H1 (cell line): ENCODE measurements around the gene CXorf65. TPM values are rescaled to one million over a fixed set of nuclear protein-coding genes. Genes with fewer than 3 reads are reported as not detected.

Experiments used
- CTCF ChIA-PET: fragments of 300-600 bp; sonication (Branson Sonifier 250); formaldehyde crosslinking; loops from one replicate; lab custom pipeline; 2021; ENCODE audit not compliant: partially characterized antibody; lab: Charles Lee
- POLR2A ChIA-PET: fragments of 300-600 bp; sonication (Branson Sonifier 250); formaldehyde crosslinking; loops from one replicate; lab custom pipeline; 2021; ENCODE audit warnings: inconsistent platforms; ENCODE audit not compliant: partially characterized antibody; lab: Charles Lee
- DNase-seq, 2 experiments: peaks; one replicate each; pipeline versions ENCODE4 v3.0.0 to v3.0.0-alpha.2; 2010 to 2022; ENCODE audit warnings: low spot score in 2 of 2, low read depth in 1 of 2, mixed read lengths in 1 of 2
- FAIRE-seq: peaks from 2 replicates; lab custom pipeline; 2011; peaks lifted over from hg19 to GRCh38; lab: Jason Lieb, UNC
- H2AFZ ChIP-seq: 2 replicates; pipeline ENCODE4 v1.8.1; 2012; ENCODE audit warnings: low read length, inconsistent platforms
- H2AK5ac ChIP-seq: 2 replicates; pipeline ENCODE4 v1.6.1; 2013; ENCODE audit warnings: low read depth, low read length
- H2BK120ac ChIP-seq: replicated peaks from 2 replicates; pipeline ENCODE3; 2013; ENCODE audit warnings: low read depth, low read length, inconsistent platforms
- H2BK12ac ChIP-seq: 2 replicates; pipeline ENCODE4 v1.6.1; 2013; ENCODE audit warnings: low read depth, low read length
- H2BK15ac ChIP-seq: 2 replicates; pipeline ENCODE4 v1.6.1; 2013; ENCODE audit warnings: low read length
- H2BK20ac ChIP-seq: 2 replicates; pipeline ENCODE4 v1.6.1; 2013; ENCODE audit warnings: low read length
- H2BK5ac ChIP-seq: 2 replicates; pipeline ENCODE4 v1.6.1; 2013; ENCODE audit warnings: low read depth, low read length
- H3K14ac ChIP-seq: 2 replicates; pipeline ENCODE4 v1.6.1; 2013; ENCODE audit warnings: inconsistent platforms; ENCODE audit not compliant: insufficient read length
- H3K18ac ChIP-seq: 2 replicates; pipeline ENCODE4 v1.6.1; 2013; ENCODE audit warnings: low read length; ENCODE audit errors: extremely low read depth
- H3K23ac ChIP-seq: 2 replicates; pipeline ENCODE4 v1.6.1; 2013; ENCODE audit warnings: inconsistent platforms; ENCODE audit not compliant: insufficient read length
- H3K23me2 ChIP-seq: 2 replicates; pipeline ENCODE4 v1.6.1; 2013; ENCODE audit warnings: low read depth, low read length
- H3K27ac ChIP-seq: 2 replicates; pipeline ENCODE4 v1.6.1; 2011; ENCODE audit warnings: low read depth, low read length, inconsistent platforms
- H3K27me3 ChIP-seq, 4 experiments: replicated peaks in 1 of 4; 1 replicate in 1 of 4; 2 replicates in 3 of 4; pipeline versions ENCODE4 v1.6.1 to v1.8.1; 2011 to 2013; ENCODE audit warnings: low read length in 3 of 4, mild to moderate bottlenecking in 3 of 4, inconsistent platforms in 2 of 4, mixed read lengths in 2 of 4, moderate library complexity in 1 of 4; ENCODE audit not compliant: control insufficient read depth in 3 of 4, insufficient read depth in 3 of 4; ENCODE audit errors: extremely low read depth in 1 of 4
- H3K36me3 ChIP-seq, 4 experiments: 2 replicates each; pipeline versions ENCODE4 v1.6.1 to v1.8.1; 2011 to 2013; ENCODE audit warnings: mild to moderate bottlenecking in 4 of 4, low read length in 3 of 4, moderate library complexity in 2 of 4, control low read depth in 1 of 4, inconsistent platforms in 1 of 4; ENCODE audit not compliant: insufficient read depth in 4 of 4, control insufficient read depth in 2 of 4
- H3K4ac ChIP-seq: replicated peaks from 2 replicates; pipeline ENCODE3; 2013; ENCODE audit warnings: low read length, low read depth, mixed read lengths, inconsistent platforms; ENCODE audit not compliant: insufficient read length
- H3K4me1 ChIP-seq, 4 experiments: replicated peaks in 1 of 4; 1 replicate in 1 of 4; 2 replicates in 3 of 4; pipeline versions ENCODE4 v1.6.1 to v1.8.1; 2011 to 2013; ENCODE audit warnings: low read length in 3 of 4, inconsistent platforms in 2 of 4, mixed read lengths in 1 of 4; ENCODE audit not compliant: insufficient read depth in 4 of 4, control insufficient read depth in 3 of 4
- H3K4me2 ChIP-seq, 2 experiments: 2 replicates each; pipeline versions ENCODE4 v1.6.1 to v1.8.1; 2011 to 2013; ENCODE audit warnings: low read depth in 2 of 2, low read length in 2 of 2, control low read depth in 1 of 2, inconsistent platforms in 1 of 2, mild to moderate bottlenecking in 1 of 2; ENCODE audit not compliant: insufficient read depth in 1 of 2
- H3K4me3 ChIP-seq, 4 experiments: fragments of 200-600, 300-600 bp in 1 of 4; sonication (generic), shearing (Covaris generic), sonication (Bioruptor Twin) in 1 of 4; 2 replicates each; pipeline versions ENCODE4 v1.5.1 to v1.8.1; 2011 to 2016; ENCODE audit warnings: low read length in 4 of 4, low read depth in 3 of 4, control low read depth in 2 of 4, inconsistent platforms in 2 of 4, mild to moderate bottlenecking in 2 of 4, mixed read lengths in 1 of 4, moderate library complexity in 1 of 4; ENCODE audit not compliant: insufficient read depth in 2 of 4; ENCODE audit errors: extremely low read depth in 1 of 4
- H3K56ac ChIP-seq: replicated peaks from 2 replicates; pipeline ENCODE3; 2013; ENCODE audit warnings: low read depth, mild to moderate bottlenecking, mixed read lengths, low read length, inconsistent platforms; ENCODE audit not compliant: insufficient read length
- H3K79me1 ChIP-seq: 2 replicates; pipeline ENCODE4 v1.6.1; 2013; ENCODE audit warnings: low read depth, low read length, control low read depth
- H3K79me2 ChIP-seq, 2 experiments: 2 replicates each; pipeline versions ENCODE4 v1.6.1 to v1.8.1; 2012 to 2013; ENCODE audit warnings: low read length in 2 of 2, mild to moderate bottlenecking in 2 of 2, inconsistent platforms in 1 of 2; ENCODE audit not compliant: insufficient read depth in 2 of 2, control insufficient read depth in 1 of 2
- H3K9ac ChIP-seq, 4 experiments: replicated peaks in 1 of 4; 1 replicate in 1 of 4; 2 replicates in 3 of 4; pipeline versions ENCODE4 v1.6.1 to v1.8.1; 2011 to 2013; ENCODE audit warnings: low read depth in 3 of 4, low read length in 3 of 4, control low read depth in 2 of 4, mild to moderate bottlenecking in 2 of 4, moderate library complexity in 2 of 4, inconsistent platforms in 1 of 4; ENCODE audit errors: extremely low read depth in 1 of 4
- H3K9me3 ChIP-seq, 2 experiments: 2 replicates each; pipeline versions ENCODE4 v1.6.1 to v1.8.1; 2012 to 2013; ENCODE audit warnings: mild to moderate bottlenecking in 2 of 2, moderate library complexity in 2 of 2, control low read depth in 1 of 2, inconsistent platforms in 1 of 2, low read depth in 1 of 2, low read length in 1 of 2, mixed read lengths in 1 of 2; ENCODE audit not compliant: insufficient read depth in 2 of 2
- H4K20me1 ChIP-seq, 2 experiments: replicated peaks in 1 of 2; 2 replicates each; pipeline versions ENCODE3 to v1.8.1; 2011 to 2013; ENCODE audit warnings: inconsistent platforms in 2 of 2, low read length in 2 of 2, mild to moderate bottlenecking in 1 of 2; ENCODE audit not compliant: insufficient read depth in 2 of 2, control insufficient read depth in 1 of 2
- H4K5ac ChIP-seq: 2 replicates; pipeline ENCODE4 v1.6.1; 2013; ENCODE audit warnings: low read length, low read depth, mixed read lengths, inconsistent platforms; ENCODE audit not compliant: insufficient read length
- H4K8ac ChIP-seq: 2 replicates; pipeline ENCODE4 v1.8.0; 2013; ENCODE audit warnings: mild to moderate bottlenecking, moderate library complexity, low read length, inconsistent platforms; ENCODE audit not compliant: insufficient read depth; ENCODE audit errors: extremely low read depth
- H4K91ac ChIP-seq: replicated peaks from 2 replicates; pipeline ENCODE3; 2013; ENCODE audit warnings: low read length, mixed read lengths, inconsistent platforms; ENCODE audit not compliant: insufficient read length
- FOSL1 ChIP-seq: IDR thresholded peaks from 2 replicates; pipeline ENCODE4 v1.6.1; 2011; ENCODE audit warnings: mild to moderate bottlenecking, low read depth, low read length, moderate library complexity; ENCODE audit not compliant: insufficient read depth
- SIRT6 ChIP-seq: IDR thresholded peaks from one replicate; pipeline ENCODE4 v1.7.1; 2012; ENCODE audit warnings: low read length, inconsistent platforms
- WGBS, 2 experiments: shearing (Covaris generic) in 1 of 2; methylation state at CpG; one replicate each; pipeline versions ENCODE4 v1.1.6 to v1.1.7; 2013 to 2015; ENCODE audit warnings: low lambda C conversion rate in 2 of 2, mixed read lengths in 2 of 2, inconsistent platforms in 1 of 2, low coverage in 1 of 2, missing lambda C conversion rate in 1 of 2; ENCODE audit not compliant: insufficient replicate concordance in 2 of 2, insufficient coverage in 1 of 2, insufficient read length in 1 of 2; ENCODE audit errors: extremely low coverage in 1 of 2, missing lambda C conversion rate in 1 of 2; 5-methylcytosine and 5-hydroxymethylcytosine counted together
- polyA plus RNA-seq, 7 experiments: library from polyadenylated mRNA; depleted of rRNA in 3 of 7; stranded (reverse) in 5 of 7; unstranded in 2 of 7; fragments of >200 nt in 5 of 7; fragments of 200-250 nt in 2 of 7; gene quantifications; 1 replicate in 5 of 7; 2 replicates in 1 of 7; 4 replicates in 1 of 7; pipeline versions ENCODE4 v1.2.1 to v1.2.3, GENCODE V29; 2011 to 2013; ENCODE audit warnings: missing spikeins in 2 of 7, mixed read lengths in 2 of 7
- total RNA-seq: library from RNA; stranded (reverse); fragmentation: NEBNext Ultra II Directional; extraction: Animal tissue kit (Norgen Biotek cat#: 25700); gene quantifications from 2 replicates; pipeline ENCODE4 v1.2.1, GENCODE V29; 2021

CXorf65 gene
- total and polyA plus RNA-seq, 2 of the 8 experiments (the other 6 are each of a cell fraction or from before 2014, with no cell fraction given) = not detected

- Histone ChIP-seq H3K4me3 (no peak overlapping the region), H3K4me2 (no peak overlapping the region), H2AK5ac (no peak overlapping the region), H3K56ac (no peak overlapping the region), H3K23ac (no peak overlapping the region), H3K9me3 (no peaks in the 10 kb centered on the region), H3K4me1 (peaks cover 2 to 21% (median 6%) of the 10 kb centered on the region in 4 experiments; a peak in 3 of 7 replicates), H2BK15ac (no peak overlapping the region), H2BK20ac (no peak overlapping the region), H3K14ac (no peak overlapping the region), H3K18ac (no peak overlapping the region), H3K27me3 (peaks cover 0 to 2% (median 0%) of the 10 kb centered on the region in 4 experiments; a peak in 2 of 7 replicates), H3K9ac (no peak overlapping the region), H3K36me3 (no peaks in the 10 kb centered on the region), H4K20me1 (no peaks in the 10 kb centered on the region), H2AFZ (no peak overlapping the region), H2BK5ac (no peak overlapping the region), H2BK120ac (no peak overlapping the region), H3K79me2 (no peaks in the 10 kb centered on the region), H3K79me1 (no peaks in the 10 kb centered on the region), H3K23me2 (peaks cover 2% of the 10 kb centered on the region; the same call in 1 of the 2 replicates), H4K5ac (no peak overlapping the region), H4K8ac (no peak overlapping the region), H2BK12ac (no peak overlapping the region), H3K27ac (no peak overlapping the region), H3K4ac (no peak overlapping the region), H4K91ac (no peak overlapping the region)
- DNase-seq (no peak), FAIRE-seq (no peak)
- ChIA-PET POLR2A (interaction anchor here (0.8 kb wide), 1 partner anchor 11 kb away, joined by 3 read pairs; the partner anchor contains the start of gene MED12), CTCF (no interaction called here)
- 73% methylated on average over 6 of the region's 9 CpGs; no CpG with 5 or more reads in 1 of the 2 experiments for WGBS, 2 experiments
- TF ChIP-seq FOSL1 (no peak), SIRT6 (no peak)
These were observed 1.3 kb upstream of the CXorf65 start for GRCh38 chrX:71107762-71108360.
